Gastrocnemius medialis (tissue), 4 donors: ENCODE data around the gene TUBB2A. TPM values are rescaled to one million over a fixed set of nuclear protein-coding genes. Genes with fewer than 3 reads are reported as not detected.
"Not testable (repeated sequence)": the region's sequence is repeated elsewhere in the genome, so short reads cannot be mapped to it uniquely, and the experiment has no call there.

ENCODE experiments used
- ATAC-seq, 2 donors: fragments of 150-250 bp; one replicate each; pipeline ENCODE4 v1.9.1; 2016
- DNase-seq, 2 donors: peaks; one replicate each; pipeline ENCODE4 v3.0.0-alpha.2; 2019
- H3K27ac ChIP-seq, 4 donors: fragments of 200-600 bp; sonication (generic); 1 replicate in 1 of 4; 2 replicates in 3 of 4; pipeline ENCODE4 v1.5.1; 2016 to 2018; ENCODE audit warnings: mild to moderate bottlenecking in 2 of 4, moderate library complexity in 1 of 4
- H3K27me3 ChIP-seq, 3 donors: fragments of 200-600 bp; sonication (generic) in 2 of 3; 1 replicate in 1 of 3; 2 replicates in 2 of 3; pipeline versions ENCODE4 v1.5.1 to v1.6.0; 2016 to 2019; ENCODE audit warnings: mild to moderate bottlenecking in 1 of 3, moderate library complexity in 1 of 3
- H3K36me3 ChIP-seq, 2 donors: fragments of 200-600 bp; sonication (generic) in 1 of 2; one replicate each; pipeline ENCODE4 v1.5.1; 2017 to 2018
- H3K4me1 ChIP-seq, 2 donors: fragments of 200-600 bp; sonication (generic) in 1 of 2; one replicate each; pipeline ENCODE4 v1.5.1; 2016 to 2017; ENCODE audit warnings: mild to moderate bottlenecking in 2 of 2
- H3K4me3 ChIP-seq, 4 donors: fragments of 200-600 bp; sonication (generic) in 3 of 4; 1 replicate in 1 of 4; 2 replicates in 3 of 4; pipeline ENCODE4 v1.5.1; 2016 to 2019; ENCODE audit warnings: mild to moderate bottlenecking in 2 of 4
- H3K9me3 ChIP-seq, 3 donors: fragments of 200-600 bp; sonication (generic) in 2 of 3; 1 replicate in 1 of 3; 2 replicates in 2 of 3; pipeline ENCODE4 v1.5.1; 2016 to 2019
- CTCF ChIP-seq, 5 experiments: fragments of 450-650 bp in 3 of 5; fragments of 200-600 bp in 2 of 5; sonication (generic) in 2 of 5; IDR thresholded peaks in 4 of 5; conservative IDR thresholded peaks in 1 of 5; 1 replicate in 4 of 5; 2 replicates in 1 of 5; pipeline ENCODE4 v1.5.1; 2016 to 2019; ENCODE audit warnings: antibody characterized with exemption in 5 of 5, mild to moderate bottlenecking in 3 of 5, moderate library complexity in 3 of 5
- POLR2A ChIP-seq, 2 donors: fragments of 450-650 bp; IDR thresholded peaks; one replicate each; pipeline ENCODE4 v1.6.1; 2017; ENCODE audit warnings: antibody characterized with exemption in 2 of 2, mild to moderate bottlenecking in 2 of 2, moderate library complexity in 2 of 2
- in situ Hi-C, 4 donors: fragments of 200-750 bp; cut with MboI; loops; one replicate each; pipeline versions ENCODE4 v1.15.0 to v1.8.0; 2017; ENCODE audit warnings: low sequenced_read_pairs in 4 of 4
- intact Hi-C: fragments of 100-400 bp; cut with DNase I; formaldehyde crosslinking; loops from one replicate; pipeline ENCODE4 v1.15.1; 2023; ENCODE audit warnings: low total_unique reads
- total RNA-seq, 4 donors: library from RNA; depleted of rRNA; stranded (reverse); fragments of >200 nt; gene quantifications; one replicate each; pipeline versions ENCODE4 v1.1.0 to v1.2.3, GENCODE V29; 2016

TUBB2A gene
- total RNA-seq, 4 donors from 2014 or later = 18.9 to 53.1 (median 27.0) TPM

- Histone ChIP-seq H3K27ac (no peak overlapping the region), H3K4me1 (no peaks in the 10 kb centered on the region), H3K4me3 (no peak overlapping the region), H3K36me3 (no peaks in the 10 kb centered on the region), H3K9me3 (no peaks in the 10 kb centered on the region), H3K27me3 (no peaks in the 10 kb centered on the region)
- DNase-seq (no peak), ATAC-seq (no peak)
- in situ Hi-C loops = no loop called here
- no peak for TF ChIP-seq CTCF (IDR thresholded peaks at IDR 0.05 in 4 of 5, conservative IDR thresholded peaks at IDR 0.05 in 1 of 5)
- no peak for TF ChIP-seq POLR2A (IDR thresholded peaks at IDR 0.05)
- intact Hi-C loops = no loop called here
These were observed 25.7 kb upstream of the TUBB2A start for GRCh38 chr6:3183066-3183465.

- Histone ChIP-seq H3K4me3 (no peak overlapping the region), H3K4me1 (no peaks in the 10 kb centered on the region), H3K9me3 (no peaks in the 10 kb centered on the region), H3K36me3 (no peaks in the 10 kb centered on the region), H3K27ac (no peak overlapping the region), H3K27me3 (no peaks in the 10 kb centered on the region)
- intact Hi-C loops (no loop called here), in situ Hi-C loops (no loop called here)
- TF ChIP-seq CTCF (IDR thresholded peaks at IDR 0.05 in 4 of 5, conservative IDR thresholded peaks at IDR 0.05 in 1 of 5) = no peak
- TF ChIP-seq POLR2A (IDR thresholded peaks at IDR 0.05) = no peak
- no peak for DNase-seq
- no peak for ATAC-seq
These were observed 23.8 kb upstream of the TUBB2A start for GRCh38 chr6:3181105-3181504.

- ATAC-seq, H3K27me3 ChIP-seq, intact Hi-C loops, in situ Hi-C loops, H3K9me3 ChIP-seq, H3K27ac ChIP-seq, H3K36me3 ChIP-seq, DNase-seq, H3K4me1 ChIP-seq, H3K4me3 ChIP-seq: not testable (repeated sequence)
These were observed 22.6 kb upstream of the TUBB2A start for GRCh38 chr6:3179945-3180344.

- H3K27ac ChIP-seq, H3K36me3 ChIP-seq, intact Hi-C loops, H3K9me3 ChIP-seq, H3K4me1 ChIP-seq, H3K27me3 ChIP-seq, DNase-seq, in situ Hi-C loops, H3K4me3 ChIP-seq: not testable (repeated sequence)
- ATAC-seq = peak; percentile 39 to 42
These were observed 21.3 kb upstream of the TUBB2A start for GRCh38 chr6:3178666-3179065.

- intact Hi-C loops (no loop called here), in situ Hi-C loops (no loop called here)
- DNase-seq = peak in 1 of 2 donors; percentile 38
- Histone ChIP-seq H3K36me3 (no peaks in the 10 kb centered on the region), H3K27me3 (no peaks in the 10 kb centered on the region), H3K27ac (no peak overlapping the region), H3K4me3 (no peak overlapping the region), H3K9me3 (no peaks in the 10 kb centered on the region), H3K4me1 (no peaks in the 10 kb centered on the region)
- peak; percentile 55 to 74 for ATAC-seq
- TF ChIP-seq CTCF (IDR thresholded peaks at IDR 0.05 in 4 of 5, conservative IDR thresholded peaks at IDR 0.05 in 1 of 5) (no peak), POLR2A (IDR thresholded peaks at IDR 0.05) (no peak)
These were observed 19.4 kb upstream of the TUBB2A start for GRCh38 chr6:3176562-3177355.
